HG02981 (cell line): ENCODE results near the gene GALNT9.

Experiments used
- ATAC-seq: cut with Tn5 transposase; IDR thresholded peaks from one replicate; pipeline ENCODE4 v1.9.1; 2021; ENCODE audit warnings: mild to moderate bottlenecking, moderate library complexity; ENCODE audit not compliant: unreplicated experiment

The GALNT9 gene

GRCh38 chr12:132187646-132188450 is 141.5 kb downstream of the GALNT9 start:
- no peak for ATAC-seq

- no peak for ATAC-seq
Measured at GRCh38 chr12:132186857-132187620, 142.3 kb downstream of the GALNT9 start.

DNA sequence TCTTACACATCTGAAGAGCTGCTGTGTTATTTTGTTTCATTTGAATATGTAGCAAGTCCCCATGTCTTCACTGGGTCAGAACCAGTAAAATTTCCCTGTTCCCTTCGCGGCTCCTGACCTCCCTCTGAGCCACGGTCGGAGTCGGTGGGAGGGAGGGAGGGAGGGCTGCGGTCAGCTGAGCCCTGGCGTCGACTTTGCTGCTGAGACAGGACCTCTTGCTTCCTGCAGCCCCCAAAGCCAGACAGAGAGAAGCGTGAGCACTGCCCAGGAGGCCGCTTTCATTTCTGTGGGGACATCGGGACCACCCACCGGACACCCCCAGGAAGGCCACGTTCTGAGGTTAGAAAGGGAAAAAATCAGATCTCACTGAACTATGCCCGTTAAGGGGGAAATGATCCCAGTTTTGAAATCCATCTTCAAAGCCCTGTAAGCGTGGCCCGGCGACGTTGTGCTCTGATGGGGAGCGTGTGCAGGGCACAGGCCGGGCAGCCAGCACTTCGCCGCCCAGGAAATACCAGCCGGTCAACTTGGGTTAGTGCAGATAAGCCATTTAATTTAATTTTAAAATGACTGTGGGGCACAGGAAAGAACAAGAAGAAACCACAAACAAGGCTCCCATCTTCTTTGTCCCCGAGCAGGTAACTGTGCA is 143.1 kb downstream of the GALNT9 start:
- ATAC-seq = no peak

DNA sequence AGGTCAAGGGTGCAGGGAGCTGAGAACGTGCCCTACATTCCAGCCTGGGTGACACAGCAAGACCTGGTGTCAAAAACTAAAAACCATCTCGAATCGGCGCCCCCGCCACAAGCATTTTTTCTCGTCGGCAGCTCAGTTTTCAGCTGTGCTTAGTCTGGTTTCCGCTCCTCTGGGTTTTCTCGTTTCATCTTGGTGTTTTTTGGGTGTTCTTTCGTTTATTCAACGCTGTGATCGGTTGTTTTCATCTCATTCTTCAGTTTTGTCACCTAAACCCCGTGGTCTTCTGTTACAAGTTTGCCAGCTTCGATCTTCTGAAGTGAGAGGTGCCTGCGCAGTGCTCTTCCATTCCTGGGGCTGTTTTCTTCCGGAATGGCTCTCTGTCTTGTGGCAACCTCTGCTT is 143.7 kb downstream of the GALNT9 start:
- ATAC-seq = no peak

DNA sequence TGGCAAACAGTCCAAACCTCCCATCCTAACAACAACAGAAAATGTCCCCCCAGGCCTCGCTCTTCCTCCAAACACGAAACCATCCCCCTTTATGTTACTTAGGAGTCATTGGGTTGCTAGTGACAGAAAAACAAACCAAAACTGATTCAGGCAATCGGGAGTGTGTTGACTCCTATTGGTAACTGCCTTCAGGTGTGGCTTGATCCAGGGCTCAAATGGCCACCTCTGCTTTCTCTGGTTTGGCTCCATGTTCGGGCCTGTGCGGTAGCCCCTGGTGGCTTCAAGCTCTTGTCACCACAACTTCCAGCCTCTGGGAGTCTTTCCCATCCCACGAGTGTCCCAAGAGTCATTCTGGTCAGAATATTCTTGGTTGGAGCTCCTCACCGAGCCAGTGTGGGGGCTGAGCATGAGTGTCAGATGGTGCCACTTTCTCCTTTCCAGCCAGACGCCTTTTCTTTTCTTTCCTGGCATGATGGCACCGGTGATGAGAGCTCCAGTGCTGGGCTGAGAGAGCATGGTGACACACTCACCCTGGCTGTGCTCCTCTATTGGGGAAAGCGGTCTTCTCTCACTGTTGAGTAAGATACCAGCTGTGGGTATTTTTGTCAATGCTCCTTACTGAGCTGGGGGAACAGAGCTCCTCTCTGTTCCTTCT is 146.6 kb downstream of the GALNT9 start:
- ATAC-seq = no peak

DNA sequence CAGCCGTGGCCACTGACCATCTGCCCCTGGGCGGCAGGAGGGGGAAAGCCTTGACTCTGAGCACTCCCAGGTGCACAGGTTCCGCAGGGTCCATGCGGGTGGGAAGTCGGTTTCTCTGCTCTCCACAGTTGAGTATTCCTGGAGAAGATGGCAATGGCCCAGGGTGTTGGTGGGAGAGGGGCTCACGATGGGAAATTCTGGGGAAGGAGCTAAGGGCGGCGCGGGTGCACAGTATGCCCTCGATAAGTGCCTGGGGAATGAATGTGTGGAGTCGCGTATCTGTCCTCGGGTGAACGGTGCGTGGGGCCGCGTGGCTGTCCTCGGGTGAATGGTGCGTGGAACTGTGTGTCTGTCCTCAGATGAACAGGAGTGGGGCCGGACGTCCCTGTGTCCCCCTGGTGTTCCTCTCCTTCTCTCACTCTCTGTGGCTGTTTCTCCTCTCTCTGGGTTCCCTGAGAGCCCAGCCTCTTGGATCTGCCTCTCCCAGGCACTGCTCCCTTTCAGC is 147.1 kb downstream of the GALNT9 start:
- no peak for ATAC-seq

DNA sequence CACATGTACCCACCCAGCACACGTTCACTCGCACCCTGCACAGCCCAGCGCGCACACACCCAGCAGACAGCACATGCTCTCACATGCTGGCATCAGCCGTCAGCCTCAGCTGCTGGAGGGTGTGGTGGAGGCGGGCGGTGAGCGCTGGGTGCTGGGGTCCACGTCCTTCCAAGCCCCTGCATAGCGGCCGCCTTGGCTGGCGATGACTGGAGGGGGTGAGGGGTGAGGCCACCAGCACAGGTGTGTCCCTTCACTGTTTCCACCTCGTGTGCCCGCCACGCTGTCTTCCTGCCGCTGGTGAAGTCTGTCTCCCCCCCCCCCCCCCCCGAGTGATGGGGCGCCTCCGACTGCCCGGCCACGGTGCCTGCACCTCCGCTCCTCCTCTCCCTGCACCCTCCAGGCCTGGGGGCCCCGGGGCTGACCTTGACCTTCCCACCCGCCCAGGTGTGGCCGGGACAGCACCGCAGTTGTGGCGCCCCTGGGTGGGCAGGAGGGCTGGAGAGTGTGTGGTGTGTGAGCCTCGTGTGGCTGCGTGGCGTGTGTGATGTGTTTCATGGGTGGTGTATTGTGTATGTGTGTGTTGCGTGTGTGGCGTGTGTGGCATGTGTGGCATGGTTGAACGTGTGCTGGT is 147.7 kb downstream of the GALNT9 start:
- ATAC-seq = no peak

GRCh38 chr12:132180648-132181546 is 148.5 kb downstream of the GALNT9 start:
- ATAC-seq = no peak

- ATAC-seq = no peak
Measured at GRCh38 chr12:132179431-132180362, 149.7 kb downstream of the GALNT9 start.

GRCh38 chr12:132178801-132179401 is 150.5 kb downstream of the GALNT9 start:
- ATAC-seq = no peak

GRCh38 chr12:132178316-132178715 is 151.1 kb downstream of the GALNT9 start:
- ATAC-seq = no peak

DNA sequence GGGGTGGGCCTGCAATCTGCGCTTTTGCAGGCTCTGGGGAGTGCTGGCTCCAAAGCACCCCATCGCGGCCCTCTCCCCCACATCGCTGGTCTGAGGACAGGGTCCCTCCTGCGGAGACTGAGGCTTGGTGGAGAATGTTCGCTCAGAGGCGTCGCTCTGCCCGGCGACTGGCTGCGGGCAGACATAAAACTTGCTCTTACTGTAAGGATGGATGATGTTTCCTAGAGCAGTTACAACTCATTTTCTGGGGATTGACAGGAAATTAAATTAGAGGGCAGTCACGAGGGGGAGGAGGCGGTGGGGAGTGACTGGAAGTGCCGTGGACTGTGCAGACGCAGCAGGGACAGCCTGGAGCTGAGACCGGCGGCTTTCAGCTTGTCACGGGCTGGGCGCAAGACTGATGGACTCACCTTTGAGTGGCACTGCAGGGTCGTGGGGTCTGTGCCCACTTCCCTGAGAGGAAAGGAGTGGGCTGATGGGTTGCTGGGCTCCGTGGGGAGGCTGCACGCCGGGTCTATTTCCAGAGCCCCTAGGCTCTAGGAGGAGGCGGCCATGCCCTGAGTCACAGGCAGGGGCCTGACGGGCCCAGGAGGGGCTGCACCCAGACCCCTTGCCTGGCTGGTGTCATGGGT is 152.4 kb downstream of the GALNT9 start:
- no peak for ATAC-seq

GRCh38 chr12:132176385-132176919 is 152.9 kb downstream of the GALNT9 start:
- ATAC-seq = no peak

GRCh38 chr12:132175496-132176384 is 153.6 kb downstream of the GALNT9 start:
- no peak for ATAC-seq

DNA sequence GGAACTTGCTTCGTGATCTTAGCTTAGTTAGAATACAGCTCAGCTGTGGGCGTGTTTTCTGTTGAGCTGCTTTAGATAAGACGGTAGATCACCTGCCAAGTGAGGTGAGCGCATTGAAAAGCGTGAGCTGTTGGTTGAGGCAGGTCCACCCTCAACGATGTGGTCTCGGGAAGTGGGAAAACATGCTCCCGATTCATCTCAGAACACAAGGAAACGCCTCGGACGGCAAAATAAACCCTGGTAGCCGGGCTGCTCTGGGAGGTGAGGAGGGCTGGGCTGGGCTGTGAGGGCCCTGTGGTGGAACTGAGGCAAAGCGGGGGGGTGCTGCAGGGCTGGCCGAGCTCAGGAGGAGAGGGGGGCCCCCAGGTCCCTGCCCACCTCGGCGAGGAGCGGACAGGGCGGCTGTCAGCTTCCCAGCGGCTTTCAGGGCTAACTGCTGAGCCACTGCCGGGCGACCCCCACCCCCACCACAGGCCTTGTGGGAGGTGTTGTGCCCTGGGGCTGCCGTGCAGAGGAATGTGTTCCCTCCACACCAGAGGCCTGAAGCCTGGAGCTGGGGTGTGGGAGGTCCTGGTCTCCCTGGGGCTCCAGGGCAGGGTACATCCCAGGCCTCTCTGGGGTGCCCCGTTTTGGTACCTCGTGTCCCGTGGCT is 154.4 kb downstream of the GALNT9 start:
- no peak for ATAC-seq
